ENCODE measurements around the gene PSMG2. TPM values are rescaled to one million over a fixed set of nuclear protein-coding genes. Genes with fewer than 3 reads are reported as not detected.
A peak's percentile ranks its signal among the peaks of the same experiment; 100 is the strongest.

PSMG2 gene
- total and polyA plus RNA-seq, 2 of the 4 experiments (the other 2 are of a cell fraction) = 34.4 to 59.5 TPM

DNA sequence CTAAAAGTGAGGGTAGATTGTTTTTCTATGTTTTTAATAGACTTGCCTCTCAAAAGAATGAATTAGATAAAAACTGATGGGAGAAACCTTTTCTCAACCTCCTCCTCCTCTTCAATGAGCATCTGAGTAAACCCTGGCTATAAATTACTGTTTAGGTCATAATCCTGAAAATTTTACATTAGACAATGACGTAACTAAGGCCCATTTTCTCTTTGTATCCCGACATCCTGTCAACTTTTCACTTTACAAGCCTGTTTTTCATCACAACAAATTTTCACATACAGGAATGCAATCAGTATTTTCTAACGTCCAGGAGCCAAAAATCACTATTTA, 46.3 kb upstream of the PSMG2 start:
- Histone ChIP-seq H3K27ac (ENCODE audit: insufficient read depth, low read length) (no peak overlapping the region), H3K23ac (ENCODE audit: low read depth, low read length) (peak overlapping the region; percentile 96; the same call in 1 of the 2 replicates), H4K8ac (ENCODE audit: low read depth in 2 of 2, low read length in 2 of 2) (peak overlapping the region in 1 of 2 experiments; percentile 85; a peak in 1 of 4 replicates), H2BK15ac (ENCODE audit: low read depth, low read length) (no peak overlapping the region), H2AK5ac (ENCODE audit: low read depth, low read length) (no peak overlapping the region), H2BK20ac (ENCODE audit: low read depth, low read length) (no peak overlapping the region), H3K27me3 (ENCODE audit: control insufficient read depth, insufficient read depth, low read length) (no peaks in the 10 kb centered on the region), H3K36me3 (ENCODE audit: control insufficient read depth, insufficient read depth, low read length) (no peaks in the 10 kb centered on the region), H4K5ac (ENCODE audit: low read depth, low read length) (no peak overlapping the region), H4K20me1 (ENCODE audit: insufficient read depth, low read length) (peaks cover 24% of the 10 kb centered on the region), H3K56ac (ENCODE audit: extremely low read depth, insufficient read depth, low read length) (peak overlapping the region; percentile 47), H3K9me1 (ENCODE audit: insufficient read depth, low read length) (peaks cover 5% of the 10 kb centered on the region), H3K4me2 (ENCODE audit: low read depth, low read length) (peak overlapping the region; percentile 90), H3K4ac (ENCODE audit: low read depth, low read length) (peak overlapping the region; percentile 87; the same call in 1 of the 2 replicates), H2BK5ac (ENCODE audit: low read depth, low read length, poor library complexity, severe bottlenecking) (peak overlapping the region; percentile 70), H2BK120ac (ENCODE audit: low read depth, low read length) (no peak overlapping the region), H2AK9ac (replicated peaks; ENCODE audit: low read depth, low read length, poor library complexity) (no peak overlapping the region), H3K14ac (replicated peaks; ENCODE audit: low read depth, low read length) (peak overlapping the region; percentile 98), H4K91ac (ENCODE audit: insufficient read depth, low read depth, low read length) (peak overlapping the region; percentile 62; the same call in 1 of the 2 replicates), H3K9ac (ENCODE audit: low read depth, low read length) (peak overlapping the region; percentile 88; the same call in 1 of the 2 replicates), H2AFZ (replicated peaks; ENCODE audit: low read length, poor library complexity) (no peak overlapping the region), H3K79me1 (ENCODE audit: low read depth in 1 of 2, low read length in 2 of 2) (peaks cover 0 to 28% of the 10 kb centered on the region in 2 experiments; a peak in 2 of 4 replicates), H3K18ac (ENCODE audit: low read depth, low read length) (no peak overlapping the region), H3K9me3 (ENCODE audit: control insufficient read depth, insufficient read depth, low read length) (no peaks in the 10 kb centered on the region), H3K4me1 (ENCODE audit: control insufficient read depth, insufficient read depth, low read length) (peaks cover 4% of the 10 kb centered on the region), H3K4me3 (ENCODE audit: insufficient read depth, low read depth, low read length) (peak overlapping the region; percentile 91)
- in situ Hi-C loops (cut with MboI; ENCODE audit: low sequenced_read_pairs) (no loop called here), dilution Hi-C loops (cut with HindIII; ENCODE audit: low sequenced_read_pairs, unreplicated experiment) (no loop called here), intact Hi-C loops (cut with micrococcal nuclease) (loop anchor here (5.0 kb wide), 2 partner anchors 249 to 279 kb away; partner anchors contain the start of genes AFG3L2 and PRELID3A)
- TSS peak; percentile 32 for BruUV-seq (replicated peaks)
- ATAC-seq (ENCODE audit: low read depth) (no peak), DNase-seq (peak; percentile 50)
- ChIA-PET CTCF (no interaction called here), POLR2A (ENCODE audit: unreplicated experiment) (no interaction called here)
- WGBS, 2 experiments (ENCODE audit: extremely low coverage in 2 of 2, insufficient read length in 1 of 2) = 7% methylated on average over 2 of the region's 3 CpGs; no CpG with 5 or more reads in 1 of the 2 experiments
- TF ChIP-seq, protein P1, sequence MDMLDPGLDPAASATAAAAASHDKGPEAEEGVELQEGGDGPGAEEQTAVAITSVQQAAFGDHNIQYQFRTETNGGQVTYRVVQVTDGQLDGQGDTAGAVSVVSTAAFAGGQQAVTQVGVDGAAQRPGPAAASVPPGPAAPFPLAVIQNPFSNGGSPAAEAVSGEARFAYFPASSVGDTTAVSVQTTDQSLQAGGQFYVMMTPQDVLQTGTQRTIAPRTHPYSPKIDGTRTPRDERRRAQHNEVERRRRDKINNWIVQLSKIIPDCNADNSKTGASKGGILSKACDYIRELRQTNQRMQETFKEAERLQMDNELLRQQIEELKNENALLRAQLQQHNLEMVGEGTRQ (IDR thresholded peaks at IDR 0.05; ENCODE audit: low read depth, low read length) = no peak
- no peak for TF ChIP-seq POLR2A (IDR thresholded peaks at IDR 0.05; ENCODE audit: low read depth, low read length)

Measured in IMR-90 (cell line).